Measurements from ENCODE around the gene TMEM163. TPM values are rescaled to one million over a fixed set of nuclear protein-coding genes. Genes with fewer than 3 reads are reported as not detected.

TMEM163 gene
- polyA plus RNA-seq, 1 donor from 2014 or later = 3.5 TPM

- Histone ChIP-seq H3K4me3 (ENCODE audit: low read length) (no peak overlapping the region), H4K20me1 (ENCODE audit: insufficient read depth) (no peaks in the 10 kb centered on the region), H3K9ac (ENCODE audit: low read length) (peak overlapping the region; percentile 52), H3K9me2 (ENCODE audit: insufficient read depth, low read length) (no peaks in the 10 kb centered on the region), H3K36me3 (ENCODE audit: insufficient read depth, low read length) (no peaks in the 10 kb centered on the region), H3K27ac (ENCODE audit: low read length) (no peak overlapping the region), H3K9me3 (ENCODE audit: low read length) (no peaks in the 10 kb centered on the region), H2AFZ (ENCODE audit: low read depth, low read length) (no peak overlapping the region), H3F3A (ENCODE audit: insufficient read depth, low read length, poor library complexity, severe bottlenecking) (no peaks in the 10 kb centered on the region), H3K79me2 (replicated peaks; ENCODE audit: insufficient read depth, low read length) (no peaks in the 10 kb centered on the region), H3K27me3 (ENCODE audit: insufficient read depth, low read depth, low read length) (no peaks in the 10 kb centered on the region), H3K4me2 (ENCODE audit: low read length) (no peak overlapping the region)
- TF ChIP-seq EZH2 (IDR thresholded peaks at IDR 0.05; ENCODE audit: borderline replicate concordance, insufficient read depth, low read length, poor library complexity, severe bottlenecking) (no peak), CTCF (IDR thresholded peaks at IDR 0.05; ENCODE audit: poor library complexity, severe bottlenecking) (no peak), MXI1 (conservative IDR thresholded peaks at IDR 0.05; ENCODE audit: poor library complexity, severe bottlenecking) (no peak), EP300 (conservative IDR thresholded peaks at IDR 0.05; ENCODE audit: poor library complexity, severe bottlenecking) (no peak), REST (IDR thresholded peaks at IDR 0.05; ENCODE audit: borderline replicate concordance) (no peak), SMC3 (conservative IDR thresholded peaks at IDR 0.05; ENCODE audit: poor library complexity) (no peak), RAD21 (conservative IDR thresholded peaks at IDR 0.05) (no peak), TAF1 (IDR thresholded peaks at IDR 0.05; ENCODE audit: low read depth) (no peak), POLR2AphosphoS5 (IDR thresholded peaks at IDR 0.05) (no peak)
Measured at GRCh38 chr2:134410831-134411231, 308.0 kb downstream of the TMEM163 start.

- no peaks in the 10 kb centered on the region for H3K79me2 ChIP-seq (replicated peaks; ENCODE audit: insufficient read depth, low read length)
- no peak overlapping the region for H3K4me3 ChIP-seq (ENCODE audit: low read length)
- H2AFZ ChIP-seq (ENCODE audit: low read depth, low read length) = no peak overlapping the region
- H4K20me1 ChIP-seq (ENCODE audit: insufficient read depth) = no peaks in the 10 kb centered on the region
- no peak overlapping the region for H3K27ac ChIP-seq (ENCODE audit: low read length)
- H3K36me3 ChIP-seq (ENCODE audit: insufficient read depth, low read length) = no peaks in the 10 kb centered on the region
- no peak overlapping the region for H3K9ac ChIP-seq (ENCODE audit: low read length)
- no peak overlapping the region for H3K4me2 ChIP-seq (ENCODE audit: low read length)
- H3K9me2 ChIP-seq (ENCODE audit: insufficient read depth, low read length) = no peaks in the 10 kb centered on the region
- no peaks in the 10 kb centered on the region for H3K9me3 ChIP-seq (ENCODE audit: low read length)
- no peaks in the 10 kb centered on the region for H3K27me3 ChIP-seq (ENCODE audit: insufficient read depth, low read depth, low read length)
- no peak for TF ChIP-seq CTCF (IDR thresholded peaks at IDR 0.05; ENCODE audit: poor library complexity, severe bottlenecking)
- TF ChIP-seq SMC3 (conservative IDR thresholded peaks at IDR 0.05; ENCODE audit: poor library complexity) = no peak
- no peak for TF ChIP-seq RAD21 (conservative IDR thresholded peaks at IDR 0.05)
- TF ChIP-seq EP300 (conservative IDR thresholded peaks at IDR 0.05; ENCODE audit: poor library complexity, severe bottlenecking) = no peak
- TF ChIP-seq REST (IDR thresholded peaks at IDR 0.05; ENCODE audit: borderline replicate concordance) = no peak
- TF ChIP-seq EZH2 (IDR thresholded peaks at IDR 0.05; ENCODE audit: borderline replicate concordance, insufficient read depth, low read length, poor library complexity, severe bottlenecking) = no peak
- TF ChIP-seq POLR2AphosphoS5 (IDR thresholded peaks at IDR 0.05) = no peak
- no peak for TF ChIP-seq MXI1 (conservative IDR thresholded peaks at IDR 0.05; ENCODE audit: poor library complexity, severe bottlenecking)
- no peak for TF ChIP-seq TAF1 (IDR thresholded peaks at IDR 0.05; ENCODE audit: low read depth)
- H3F3A ChIP-seq (ENCODE audit: insufficient read depth, low read length, poor library complexity, severe bottlenecking) = no peaks in the 10 kb centered on the region
Measured at GRCh38 chr2:134410006-134410405, 308.8 kb downstream of the TMEM163 start.
